ENCODE results near the gene GRM7. TPM values are rescaled to one million over a fixed set of nuclear protein-coding genes. Genes with fewer than 3 reads are reported as not detected.

The GRM7 gene
- total RNA-seq, 1 experiment from 2014 or later = 0.28 TPM

GRCh38 chr3:7504886-7505775 lies 644.2 kb downstream of the GRM7 start:
- Histone ChIP-seq H4K91ac (ENCODE audit: insufficient read length, low read depth, low read length) (no peak overlapping the region), H2BK120ac (ENCODE audit: low read depth, low read length, poor library complexity, severe bottlenecking) (no peak overlapping the region), H3K79me1 (ENCODE audit: insufficient read depth, low read depth, low read length, poor library complexity, severe bottlenecking) (no peaks in the 10 kb centered on the region), H2BK12ac (ENCODE audit: insufficient read length, low read depth, low read length) (no peak overlapping the region), H3K9ac (ENCODE audit: extremely low read depth, insufficient read length, low read length) (no peak overlapping the region), H3K4me2 (ENCODE audit: insufficient read depth, insufficient read length, low read length) (no peak overlapping the region), H3K56ac (ENCODE audit: insufficient read length, low read depth, low read length) (no peak overlapping the region), H3K79me2 (ENCODE audit: insufficient read depth, low read length) (no peaks in the 10 kb centered on the region), H3K27ac (ENCODE audit: insufficient read length, low read depth, low read length) (no peak overlapping the region), H2BK5ac (ENCODE audit: insufficient read length, low read length) (no peak overlapping the region), H3T11ph (ENCODE audit: low read length) (no peak overlapping the region), H2BK15ac (ENCODE audit: low read depth, low read length) (no peak overlapping the region), H4K8ac (replicated peaks; ENCODE audit: insufficient read length, low read depth, low read length) (no peak overlapping the region), H3K23me2 (ENCODE audit: insufficient read length, low read depth, low read length, poor library complexity, severe bottlenecking) (no peaks in the 10 kb centered on the region), H3K4me1 (ENCODE audit: insufficient read depth, low read length) (no peaks in the 10 kb centered on the region), H2BK20ac (ENCODE audit: low read depth, low read length, poor library complexity, severe bottlenecking) (no peak overlapping the region), H3K27me3 (ENCODE audit: insufficient read depth, low read length) (no peaks in the 10 kb centered on the region), H2AFZ (ENCODE audit: low read length) (no peak overlapping the region), H4K20me1 (ENCODE audit: control insufficient read depth, insufficient read depth, insufficient read length) (no peaks in the 10 kb centered on the region), H3K14ac (ENCODE audit: insufficient read depth, low read length) (no peak overlapping the region), H3K9me3 (ENCODE audit: control insufficient read depth, low read depth, low read length) (no peaks in the 10 kb centered on the region), H4K5ac (ENCODE audit: insufficient read length, low read depth, low read length) (no peak overlapping the region), H2AK5ac (ENCODE audit: insufficient read length, low read length) (no peak overlapping the region), H3K18ac (ENCODE audit: insufficient read length, low read depth, low read length) (no peak overlapping the region), H3K23ac (ENCODE audit: insufficient read length, low read depth, low read length) (no peak overlapping the region), H3K4ac (ENCODE audit: low read depth, low read length) (no peak overlapping the region)
- Mint-ChIP-seq H3K36me3 (ENCODE audit: insufficient read depth in 1 of 3, low read depth in 3 of 3) (no peaks in the 10 kb centered on the region), H3K9me3 (peaks cover 0 to under 1% of the 10 kb centered on the region in 2 experiments; a peak in 1 of 5 replicates), H3K27me3 (ENCODE audit: low read depth) (no peaks in the 10 kb centered on the region), H3K4me3 (no peak overlapping the region), H3K27ac (no peak overlapping the region), H3K4me1 (no peaks in the 10 kb centered on the region)
- no peak for DNase-seq
- peak; percentile 35; the same call in 2 of the 3 replicates for TF ChIP-seq CTCF (conservative IDR thresholded peaks at IDR 0.05)
- WGBS (ENCODE audit: extremely low coverage, insufficient read length, low lambda C conversion rate) = no CpG with 5 or more reads among the region's 3 CpGs
